Peyer's patch (tissue), 4 donors: ENCODE data around the gene ITPKB. TPM values are rescaled to one million over a fixed set of nuclear protein-coding genes. Genes with fewer than 3 reads are reported as not detected.

Experiments
- DNase-seq, 3 donors: peaks; one replicate each; pipeline ENCODE4 v3.0.0-alpha.2; 2017 to 2019
- H3K27ac ChIP-seq, 4 donors: fragments of 200-600 bp; sonication (generic); one replicate each; pipeline ENCODE4 v1.5.1; 2016 to 2019
- H3K27me3 ChIP-seq, 2 donors: fragments of 200-600 bp; sonication (generic); one replicate each; pipeline ENCODE4 v1.5.1; 2019
- H3K36me3 ChIP-seq, 3 donors: fragments of 200-600 bp; sonication (generic); one replicate each; pipeline ENCODE4 v1.5.1; 2016 to 2019
- H3K4me1 ChIP-seq, 4 donors: fragments of 200-600 bp; sonication (generic); one replicate each; pipeline ENCODE4 v1.5.1; 2016 to 2019
- H3K4me3 ChIP-seq, 4 donors: fragments of 200-600 bp; sonication (generic); 1 replicate in 3 of 4; 2 replicates in 1 of 4; pipeline ENCODE4 v1.5.1; 2016 to 2019; ENCODE audit warnings: mild to moderate bottlenecking in 1 of 4
- H3K9me3 ChIP-seq, 4 donors: fragments of 200-600 bp; sonication (generic); one replicate each; pipeline ENCODE4 v1.5.1; 2016 to 2019; ENCODE audit warnings: mild to moderate bottlenecking in 1 of 4
- CTCF ChIP-seq, 6 experiments: fragments of 450-650 bp in 4 of 6; fragments of 200-600 bp in 2 of 6; sonication (generic) in 1 of 6; IDR thresholded peaks; one replicate each; pipeline ENCODE4 v1.5.1; 2017 to 2019; ENCODE audit warnings: antibody characterized with exemption in 6 of 6, mild to moderate bottlenecking in 3 of 6, moderate library complexity in 1 of 6
- POLR2A ChIP-seq, 2 donors: fragments of 450-650 bp; IDR thresholded peaks; one replicate each; pipeline ENCODE4 v1.5.1; 2017; ENCODE audit warnings: antibody characterized with exemption in 2 of 2, mild to moderate bottlenecking in 2 of 2, moderate library complexity in 2 of 2
- total RNA-seq, 4 donors: library from RNA; depleted of rRNA; stranded (reverse); fragments of >200 nt; gene quantifications; one replicate each; pipeline ENCODE4 v1.1.0, GENCODE V29; 2016

ITPKB gene
- total RNA-seq, 4 donors from 2014 or later, result 9.5 to 36.3 (median 23.0) TPM

GRCh38 chr1:226637147-226637935 is 101.7 kb downstream of the ITPKB start:
- H3K4me1 ChIP-seq, result peaks cover 0 to 28% (median 27%) of the 10 kb centered on the region in 4 donors
- TF ChIP-seq POLR2A (IDR thresholded peaks at IDR 0.05), result no peak
- TF ChIP-seq CTCF (IDR thresholded peaks at IDR 0.05), result peak in 2 of 6 experiments; percentile 6 to 28
- peak overlapping the region in 1 of 4 donors; percentile 56 for H3K27ac ChIP-seq
- no peaks in the 10 kb centered on the region for H3K27me3 ChIP-seq
- no peak overlapping the region for H3K4me3 ChIP-seq
- peaks cover 0 to 58% (median 0%) of the 10 kb centered on the region in 3 donors for H3K36me3 ChIP-seq
- H3K9me3 ChIP-seq, result no peaks in the 10 kb centered on the region
- peak; percentile 25 to 52 (median 51) for DNase-seq

- Histone ChIP-seq H3K4me1 (peaks cover 0 to 30% (median 28%) of the 10 kb centered on the region in 4 donors), H3K9me3 (no peaks in the 10 kb centered on the region), H3K27me3 (no peaks in the 10 kb centered on the region), H3K36me3 (peaks cover 0 to 59% (median 0%) of the 10 kb centered on the region in 3 donors), H3K4me3 (no peak overlapping the region), H3K27ac (peak overlapping the region in 1 of 4 donors; percentile 56)
- DNase-seq, result no peak
- TF ChIP-seq POLR2A (IDR thresholded peaks at IDR 0.05), result no peak
- no peak for TF ChIP-seq CTCF (IDR thresholded peaks at IDR 0.05)
Measured at GRCh38 chr1:226636847-226637096, 102.3 kb downstream of the ITPKB start.

- Histone ChIP-seq H3K27me3 (no peaks in the 10 kb centered on the region), H3K9me3 (no peaks in the 10 kb centered on the region), H3K27ac (peak overlapping the region in 1 of 4 donors; percentile 85), H3K4me3 (no peak overlapping the region), H3K36me3 (peaks cover 0 to 51% (median 0%) of the 10 kb centered on the region in 3 donors), H3K4me1 (peaks cover 0 to 30% (median 28%) of the 10 kb centered on the region in 4 donors)
- DNase-seq, result peak; percentile 45 to 63 (median 58)
- TF ChIP-seq CTCF (IDR thresholded peaks at IDR 0.05) (no peak), POLR2A (IDR thresholded peaks at IDR 0.05) (no peak)
Measured at GRCh38 chr1:226635456-226635941, 103.6 kb downstream of the ITPKB start.

GRCh38 chr1:226634611-226635246 is 104.4 kb downstream of the ITPKB start:
- TF ChIP-seq CTCF (IDR thresholded peaks at IDR 0.05) (no peak), POLR2A (IDR thresholded peaks at IDR 0.05) (no peak)
- Histone ChIP-seq H3K27ac (peak overlapping the region; percentile 31 to 85 (median 62)), H3K27me3 (no peaks in the 10 kb centered on the region), H3K4me1 (peaks cover 0 to 30% (median 28%) of the 10 kb centered on the region in 4 donors), H3K36me3 (peaks cover 0 to 43% (median 0%) of the 10 kb centered on the region in 3 donors), H3K4me3 (no peak overlapping the region), H3K9me3 (no peaks in the 10 kb centered on the region)
- DNase-seq, result peak in 2 of 3 donors; percentile 16 to 50

GRCh38 chr1:226634166-226634588 is 104.9 kb downstream of the ITPKB start:
- peak; percentile 88 to 94 (median 90) for TF ChIP-seq CTCF (IDR thresholded peaks at IDR 0.05)
- TF ChIP-seq POLR2A (IDR thresholded peaks at IDR 0.05), result no peak
- Histone ChIP-seq H3K9me3 (no peaks in the 10 kb centered on the region), H3K27ac (peak overlapping the region; percentile 31 to 85 (median 62)), H3K36me3 (peaks cover 0 to 37% (median 0%) of the 10 kb centered on the region in 3 donors), H3K4me1 (peaks cover 0 to 30% (median 28%) of the 10 kb centered on the region in 4 donors), H3K27me3 (no peaks in the 10 kb centered on the region), H3K4me3 (no peak overlapping the region)
- peak; percentile 86 to 94 (median 91) for DNase-seq
